Activated CD4-positive, alpha-beta T cell treated with anti-CD3 and anti-CD28 coated beads, Interleukin-2, amount 50 U/mL, for 4 hours (primary cell): ENCODE results near the gene DTX1.
A peak's percentile ranks its signal among the peaks of the same experiment; 100 is the strongest.

Experiments
- DNase-seq, 2 experiments: peaks; one replicate each; pipeline ENCODE4 v3.0.0-alpha.2; 2020

Gene DTX1

GRCh38 chr12:113071135-113072112 lies 14.9 kb downstream of the DTX1 start:
- no peak for DNase-seq

DNA sequence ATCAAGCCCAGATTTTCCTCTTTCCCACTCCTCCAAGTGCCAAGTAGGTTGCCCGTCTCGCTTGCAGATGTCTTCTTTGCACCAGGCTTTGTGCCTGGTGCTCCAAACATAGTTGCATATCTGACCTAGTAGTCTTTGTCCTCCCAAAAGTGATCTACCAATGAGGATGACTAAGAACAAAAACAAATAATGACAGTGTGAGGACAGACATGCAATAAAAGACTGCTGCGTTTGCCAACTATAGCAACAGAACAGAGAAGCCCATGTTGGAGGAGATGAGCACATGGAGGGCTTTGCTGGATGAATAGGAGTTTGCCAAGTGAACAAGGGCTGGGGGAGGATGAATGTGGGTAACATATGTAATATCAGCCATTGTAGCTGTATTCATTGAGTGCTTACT lies 15.6 kb downstream of the DTX1 start:
- DNase-seq, result no peak

- no peak for DNase-seq
Observed at GRCh38 chr12:113073586-113073985, 17.1 kb downstream of the DTX1 start.

GRCh38 chr12:113075137-113075683 lies 18.7 kb downstream of the DTX1 start:
- DNase-seq, result no peak

- no peak for DNase-seq
Observed at GRCh38 chr12:113077057-113077858, 20.7 kb downstream of the DTX1 start.

GRCh38 chr12:113077859-113078255 lies 21.3 kb downstream of the DTX1 start:
- DNase-seq, result no peak

- DNase-seq, result no peak
Observed at GRCh38 chr12:113081873-113082272, 25.3 kb downstream of the DTX1 start.

GRCh38 chr12:113082486-113083148 lies 26.1 kb downstream of the DTX1 start:
- DNase-seq, result no peak

DNA sequence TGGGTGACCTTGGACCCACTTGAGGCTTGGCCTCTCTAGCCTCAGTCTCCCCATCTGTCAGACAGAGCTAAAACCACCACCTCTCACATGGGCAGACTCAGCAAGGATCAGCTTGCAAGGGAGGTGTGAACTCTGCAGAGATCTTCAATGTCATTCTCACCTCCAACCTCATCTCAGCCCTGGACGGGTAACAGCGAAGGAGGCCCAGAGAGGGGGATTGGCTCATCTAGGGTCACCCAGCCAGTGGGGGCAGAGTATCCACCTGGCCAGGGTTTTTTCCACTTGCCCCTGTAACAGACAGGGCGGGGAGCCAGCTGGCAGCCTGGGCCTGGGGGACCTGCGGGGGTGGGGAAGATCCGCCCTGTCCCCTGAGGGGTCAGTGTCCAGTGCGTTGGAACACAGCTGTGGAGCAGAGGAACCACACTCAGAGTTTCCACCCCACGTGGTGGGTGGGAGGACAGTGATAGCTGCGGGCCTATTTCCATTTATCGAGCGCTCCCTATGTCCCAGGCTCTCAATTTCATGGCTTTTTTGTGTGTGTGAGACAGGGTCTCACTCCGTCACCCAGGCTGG lies 27.4 kb downstream of the DTX1 start:
- no peak for DNase-seq

- no peak for DNase-seq
Observed at GRCh38 chr12:113086249-113087164, 30.0 kb downstream of the DTX1 start.

DNA sequence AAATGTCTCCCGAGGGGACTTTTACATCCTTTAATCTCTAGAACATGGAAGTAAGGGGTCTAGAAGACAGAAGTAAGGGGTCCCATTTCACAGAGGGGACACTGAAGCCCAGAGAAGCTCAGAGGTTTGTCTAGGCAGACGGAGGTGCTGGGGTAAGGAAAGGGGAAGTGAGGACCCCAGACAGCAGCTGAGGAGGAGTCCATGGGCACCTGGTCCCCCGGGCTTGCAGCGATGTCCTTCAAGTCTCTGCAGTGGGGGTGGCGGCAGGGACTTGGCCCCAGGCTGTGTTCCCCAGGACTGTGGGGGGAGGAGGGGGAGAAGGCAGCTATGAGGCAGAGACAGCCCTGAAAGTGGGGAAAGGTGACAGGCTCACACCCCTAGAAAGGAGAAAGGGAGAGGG lies 30.7 kb downstream of the DTX1 start:
- DNase-seq, result no peak

GRCh38 chr12:113088037-113088436 lies 31.5 kb downstream of the DTX1 start:
- no peak for DNase-seq

- peak; percentile 42 to 44 for DNase-seq
Observed at GRCh38 chr12:113088971-113089756, 32.6 kb downstream of the DTX1 start.

DNA sequence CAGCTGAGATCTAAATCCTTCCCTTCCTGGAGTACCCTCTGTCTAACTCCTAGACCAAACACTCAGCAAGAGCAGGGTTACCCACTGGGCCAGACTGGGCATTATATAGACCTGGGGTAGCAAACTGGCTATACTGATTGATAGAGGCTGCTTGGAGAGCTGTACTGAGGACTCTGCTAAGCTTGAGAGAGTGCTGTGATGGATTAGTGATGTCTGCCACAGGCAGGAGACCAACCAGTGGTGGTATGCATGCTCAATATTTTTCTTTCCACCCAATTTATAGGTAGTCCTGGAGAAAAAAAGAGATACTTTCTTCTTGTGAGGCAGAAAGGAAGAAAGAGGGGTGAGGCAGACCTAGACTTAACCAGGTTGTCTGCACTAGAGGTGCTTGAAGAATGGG lies 33.3 kb downstream of the DTX1 start:
- DNase-seq, result no peak

DNA sequence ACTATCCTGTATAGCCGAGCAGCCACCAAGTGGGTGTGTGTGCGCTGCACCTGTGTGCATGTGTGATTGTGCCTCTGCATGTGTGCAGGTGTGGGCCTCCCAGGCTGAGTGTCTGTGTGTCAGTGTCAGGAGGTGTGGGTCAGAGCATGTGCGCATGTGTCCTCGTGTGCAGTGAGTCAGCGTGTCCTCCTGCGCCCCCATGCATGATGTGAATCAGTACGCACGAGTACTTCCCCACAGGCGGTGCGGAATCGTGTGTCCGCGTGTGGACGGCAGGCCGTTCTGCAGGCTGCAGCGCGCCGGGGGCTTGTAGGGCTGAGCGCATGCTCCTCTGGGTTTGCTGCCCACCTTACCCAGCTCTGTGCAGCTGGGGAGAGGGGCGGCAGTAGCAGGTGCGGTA lies 34.2 kb downstream of the DTX1 start:
- no peak for DNase-seq

DNA sequence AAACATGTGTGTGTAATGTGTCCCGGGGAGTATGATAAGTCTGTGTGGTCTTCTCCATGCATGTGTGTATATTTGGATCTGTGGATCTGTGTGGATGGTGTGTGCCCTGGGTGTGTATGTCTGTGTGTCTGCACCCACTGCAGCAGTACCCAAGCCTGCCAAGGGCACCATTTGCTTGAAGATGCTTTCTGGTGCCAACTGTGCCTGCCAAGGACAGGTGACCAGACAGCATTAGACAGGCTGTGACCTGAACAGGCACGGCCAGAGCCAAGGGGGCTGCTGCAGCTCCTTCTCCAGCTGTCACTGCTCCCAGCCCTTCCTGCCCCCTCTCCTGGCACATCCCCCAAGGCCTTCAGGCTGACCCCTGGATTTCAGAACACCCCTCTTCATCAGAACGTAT lies 35.0 kb downstream of the DTX1 start:
- DNase-seq, result no peak

- DNase-seq, result no peak
Observed at GRCh38 chr12:113092607-113093408, 36.3 kb downstream of the DTX1 start.

GRCh38 chr12:113093409-113094101 lies 37.0 kb downstream of the DTX1 start:
- DNase-seq, result no peak

GRCh38 chr12:113094738-113095137 lies 38.2 kb downstream of the DTX1 start:
- DNase-seq, result no peak
